IMR-90 (cell line): ENCODE measurements around the gene CRACR2B. TPM values are rescaled to one million over a fixed set of nuclear protein-coding genes. Genes with fewer than 3 reads are reported as not detected.

Source experiments
- ATAC-seq: fragments of 200-7000 bp; cut with Tn5 transposase; 2 replicates; pipeline ENCODE4 v1.9.1; 2020; ENCODE audit warnings: low read depth, mild to moderate bottlenecking, moderate library complexity
- BruUV-seq: library from RNA; stranded (reverse); fragments of 400-500 nt; replicated peaks from 2 replicates; lab custom pipeline; 2021; lab: Mats Ljungman, UMichigan
- CTCF ChIA-PET: fragments of 300-600 bp; formaldehyde crosslinking; extraction: SDS; loops from one replicate; lab custom pipeline; 2021; ENCODE audit warnings: antibody characterized with exemption; lab: Yijun Ruan, JAX
- POLR2A ChIA-PET: fragments of 300-600 bp; sonication (Branson Sonifier 250); formaldehyde crosslinking; loops from one replicate; lab custom pipeline; 2022; ENCODE audit warnings: antibody characterized with exemption; ENCODE audit not compliant: unreplicated experiment; lab: Charles Lee
- DNase-seq: peaks from one replicate; pipeline ENCODE4 v3.0.0; 2013
- H2AFZ ChIP-seq: replicated peaks from 2 replicates; pipeline ENCODE3; 2013; ENCODE audit warnings: low read length, mild to moderate bottlenecking; ENCODE audit not compliant: poor library complexity
- H2AK5ac ChIP-seq: 2 replicates; pipeline ENCODE4 v1.6.1; 2013; ENCODE audit warnings: low read depth, low read length, inconsistent platforms
- H2AK9ac ChIP-seq: replicated peaks from 2 replicates; pipeline ENCODE3; 2013; ENCODE audit warnings: mild to moderate bottlenecking, low read depth, low read length, moderate library complexity; ENCODE audit not compliant: poor library complexity
- H2BK120ac ChIP-seq: 2 replicates; pipeline ENCODE4 v1.6.1; 2013; ENCODE audit warnings: low read depth, low read length, inconsistent platforms
- H2BK15ac ChIP-seq: 3 replicates; pipeline ENCODE4 v1.6.1; 2013; ENCODE audit warnings: low read depth, low read length, inconsistent platforms
- H2BK20ac ChIP-seq: 2 replicates; pipeline ENCODE4 v1.6.1; 2013; ENCODE audit warnings: low read depth, mild to moderate bottlenecking, inconsistent platforms, low read length, moderate library complexity
- H2BK5ac ChIP-seq: 2 replicates; pipeline ENCODE4 v1.6.1; 2013; ENCODE audit warnings: mild to moderate bottlenecking, low read depth, low read length, inconsistent platforms; ENCODE audit not compliant: poor library complexity, severe bottlenecking
- H3K14ac ChIP-seq: replicated peaks from 2 replicates; pipeline ENCODE4 v1.6.1; 2013; ENCODE audit warnings: low read depth, low read length, inconsistent platforms
- H3K18ac ChIP-seq: 2 replicates; pipeline ENCODE4 v1.6.1; 2013; ENCODE audit warnings: low read depth, low read length, control low read depth
- H3K23ac ChIP-seq: 2 replicates; pipeline ENCODE4 v1.6.1; 2013; ENCODE audit warnings: low read depth, low read length, inconsistent platforms
- H3K27ac ChIP-seq: 2 replicates; pipeline ENCODE4 v1.5.1; 2013; ENCODE audit warnings: mild to moderate bottlenecking, control low read depth, low read length; ENCODE audit not compliant: insufficient read depth
- H3K27me3 ChIP-seq: 2 replicates; pipeline ENCODE4 v1.6.1; 2013; ENCODE audit warnings: low read length; ENCODE audit not compliant: control insufficient read depth, insufficient read depth
- H3K36me3 ChIP-seq: 2 replicates; pipeline ENCODE4 v1.6.1; 2013; ENCODE audit warnings: low read length, mixed read lengths; ENCODE audit not compliant: control insufficient read depth, insufficient read depth
- H3K4ac ChIP-seq: 2 replicates; pipeline ENCODE4 v1.6.1; 2013; ENCODE audit warnings: low read depth, low read length, inconsistent platforms
- H3K4me1 ChIP-seq: 2 replicates; pipeline ENCODE4 v1.6.1; 2013; ENCODE audit warnings: low read length, mixed read lengths; ENCODE audit not compliant: control insufficient read depth, insufficient read depth
- H3K4me2 ChIP-seq: 2 replicates; pipeline ENCODE4 v1.6.1; 2013; ENCODE audit warnings: low read depth, mild to moderate bottlenecking, control low read depth, low read length, moderate library complexity
- H3K4me3 ChIP-seq: 2 replicates; pipeline ENCODE4 v1.5.1; 2013; ENCODE audit warnings: low read depth, mild to moderate bottlenecking, control low read depth, low read length, moderate library complexity; ENCODE audit not compliant: insufficient read depth
- H3K56ac ChIP-seq: 2 replicates; pipeline ENCODE4 v1.6.1; 2013; ENCODE audit warnings: low read length, inconsistent platforms; ENCODE audit not compliant: insufficient read depth; ENCODE audit errors: extremely low read depth
- H3K79me1 ChIP-seq, 2 experiments: 2 replicates each; pipeline ENCODE4 v1.6.1; 2013; ENCODE audit warnings: low read length in 2 of 2, inconsistent platforms in 1 of 2, low read depth in 1 of 2
- H3K9ac ChIP-seq: 2 replicates; pipeline ENCODE4 v1.6.1; 2013; ENCODE audit warnings: low read depth, low read length, control low read depth
- H3K9me1 ChIP-seq: 2 replicates; pipeline ENCODE4 v1.6.1; 2013; ENCODE audit warnings: low read length, inconsistent platforms; ENCODE audit not compliant: insufficient read depth
- H3K9me3 ChIP-seq: 2 replicates; pipeline ENCODE4 v1.6.1; 2013; ENCODE audit warnings: low read length; ENCODE audit not compliant: control insufficient read depth, insufficient read depth
- H4K20me1 ChIP-seq: 2 replicates; pipeline ENCODE4 v1.6.1; 2013; ENCODE audit warnings: low read length, inconsistent platforms; ENCODE audit not compliant: insufficient read depth
- H4K5ac ChIP-seq: 2 replicates; pipeline ENCODE4 v1.6.1; 2013; ENCODE audit warnings: mild to moderate bottlenecking, low read depth, low read length, control low read depth
- H4K8ac ChIP-seq, 2 experiments: 2 replicates each; pipeline ENCODE4 v1.6.1; 2013; ENCODE audit warnings: low read depth in 2 of 2, low read length in 2 of 2, control low read depth in 1 of 2, inconsistent platforms in 1 of 2
- H4K91ac ChIP-seq: 2 replicates; pipeline ENCODE4 v1.6.1; 2013; ENCODE audit warnings: low read depth, low read length, inconsistent platforms; ENCODE audit not compliant: insufficient read depth
- CHD1 ChIP-seq: IDR thresholded peaks from 2 replicates; pipeline ENCODE4 v1.6.1; 2012; ENCODE audit warnings: low read depth, low read length, improper control_type of control experiment
- SMC3 ChIP-seq: fragments of 150-350 bp; IDR thresholded peaks from 2 replicates; pipeline ENCODE4 v1.6.1; 2016; ENCODE audit warnings: low read depth, mild to moderate bottlenecking, antibody characterized with exemption, low read length, moderate library complexity
- WGBS, 2 experiments: methylation state at CpG; one replicate each; pipeline versions ENCODE4 v1.1.5 to v1.1.7; 2013; ENCODE audit warnings: missing lambda C conversion rate in 2 of 2; ENCODE audit not compliant: insufficient read length in 1 of 2; ENCODE audit errors: extremely low coverage in 2 of 2; 5-methylcytosine and 5-hydroxymethylcytosine counted together
- dilution Hi-C: fragments of 300-500 bp; cut with HindIII; formaldehyde crosslinking; loops from one replicate; pipeline ENCODE4 v1.14.3; 2018; ENCODE audit warnings: low sequenced_read_pairs; ENCODE audit not compliant: unreplicated experiment
- in situ Hi-C: fragments of 300-500 bp; cut with MboI; formaldehyde crosslinking; loops from 3 replicates; pipeline ENCODE4 v1.14.3; 2019; ENCODE audit warnings: low sequenced_read_pairs, inconsistent platforms, mixed read lengths
- intact Hi-C: fragments of 100-400 bp; cut with micrococcal nuclease; formaldehyde crosslinking; loops from 2 replicates; pipeline ENCODE4 v1.10.0; 2022
- polyA plus RNA-seq, 3 experiments: library from polyadenylated mRNA; depleted of rRNA; stranded (reverse); fragments of >200 nt; gene quantifications; 2 replicates each; pipeline ENCODE4 v1.2.3, GENCODE V29; 2012; ENCODE audit warnings: low replicate concordance in 1 of 3
- total RNA-seq: library from RNA; depleted of rRNA; stranded (reverse); fragments of >200 nt; gene quantifications from 2 replicates; pipeline ENCODE4 v1.2.3, GENCODE V29; 2012

Gene CRACR2B
- total and polyA plus RNA-seq, 2 of the 4 experiments (the other 2 are of a cell fraction): 0.54 to 2.5 TPM

- H3K27ac ChIP-seq: no peak overlapping the region
- H4K8ac ChIP-seq: no peak overlapping the region
- H3K9me3 ChIP-seq: no peaks in the 10 kb centered on the region
- no peak overlapping the region for H2BK120ac ChIP-seq
- ChIA-PET POLR2A (no interaction called here), CTCF (no interaction called here)
- no peaks in the 10 kb centered on the region for H3K27me3 ChIP-seq
- H3K23ac ChIP-seq: no peak overlapping the region
- DNase-seq (no peak), ATAC-seq (no peak)
- H2BK5ac ChIP-seq: no peak overlapping the region
- no peak overlapping the region for H4K91ac ChIP-seq
- H2AFZ ChIP-seq: no peak overlapping the region
- H2AK5ac ChIP-seq: no peak overlapping the region
- H2BK20ac ChIP-seq: no peak overlapping the region
- H3K18ac ChIP-seq: no peak overlapping the region
- intact Hi-C loops: no loop called here
- H3K36me3 ChIP-seq: peaks cover 29% of the 10 kb centered on the region
- WGBS, 2 experiments: 93% methylated on average over 14 of the region's 37 CpGs; no CpG with 5 or more reads in 1 of the 2 experiments
- no peak overlapping the region for H3K9ac ChIP-seq
- in situ Hi-C loops: no loop called here
- peaks cover 24 to 84% of the 10 kb centered on the region in 2 experiments for H3K79me1 ChIP-seq
- H3K4me3 ChIP-seq: no peak overlapping the region
- no TSS peak for BruUV-seq
- no peak overlapping the region; the same call in 1 of the 2 replicates for H3K4me2 ChIP-seq
- dilution Hi-C loops: no loop called here
- no peak overlapping the region for H3K56ac ChIP-seq
- H3K9me1 ChIP-seq: peaks cover 3% of the 10 kb centered on the region; the same call in 1 of the 2 replicates
- no peak overlapping the region for H3K4ac ChIP-seq
- H4K5ac ChIP-seq: no peak overlapping the region
- no peak overlapping the region for H2AK9ac ChIP-seq
- H3K4me1 ChIP-seq: peaks cover 12% of the 10 kb centered on the region
- TF ChIP-seq SMC3 (no peak), CHD1 (no peak)
- no peak overlapping the region for H3K14ac ChIP-seq
- H4K20me1 ChIP-seq: peaks cover 75% of the 10 kb centered on the region
- no peak overlapping the region for H2BK15ac ChIP-seq
These were observed 31.1 kb downstream of the CRACR2B start for GRCh38 chr11:858762-859339.
